GM18858 (cell line): Measurements from ENCODE around the gene MPST.

Experiments
- ATAC-seq: cut with Tn5 transposase; IDR thresholded peaks from one replicate; pipeline ENCODE4 v1.9.1; 2021; ENCODE audit not compliant: unreplicated experiment

The MPST gene

GRCh38 chr22:37021710-37022482 lies 2.4 kb downstream of the MPST start:
- no peak for ATAC-seq

DNA sequence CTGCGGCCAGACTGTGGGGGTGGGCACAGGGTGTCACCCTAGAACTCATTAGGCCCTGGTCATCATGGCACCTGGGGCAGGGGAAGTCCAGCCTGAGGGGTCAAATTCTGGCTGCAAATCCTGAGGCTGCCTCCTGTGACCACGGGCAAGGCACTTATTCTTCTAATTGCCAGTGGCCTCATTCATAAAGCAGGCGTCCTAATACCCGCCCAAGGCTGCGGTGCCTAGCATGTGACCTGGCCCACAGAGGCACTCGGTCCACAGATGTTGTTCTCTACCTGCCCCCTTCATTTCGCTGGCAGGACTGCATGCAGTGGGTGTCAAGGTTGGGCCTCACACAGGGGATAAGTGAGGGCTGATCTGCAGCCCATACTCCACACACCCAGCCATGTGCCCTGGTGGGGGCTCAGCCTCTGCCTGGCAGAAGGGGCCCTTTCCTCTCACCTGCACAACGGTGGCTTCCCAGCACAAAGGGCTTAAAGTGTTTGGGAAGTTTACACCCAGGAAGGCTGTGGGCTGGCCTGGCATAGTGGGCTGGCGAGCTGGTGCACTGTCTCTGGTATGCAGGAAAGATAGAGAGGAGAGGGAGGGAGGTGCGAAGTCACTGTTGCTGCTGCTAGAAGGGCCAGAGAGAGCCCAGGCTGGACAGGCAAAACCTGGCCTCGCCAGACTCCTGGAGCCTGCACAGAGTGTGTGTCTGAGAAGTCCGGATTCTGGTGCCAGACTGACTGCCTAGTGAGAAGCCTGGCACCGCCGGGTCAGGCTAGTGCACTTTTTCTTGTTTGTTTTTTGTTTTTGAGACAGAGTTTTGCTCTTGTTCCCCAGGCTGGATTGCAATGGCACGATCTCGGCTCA lies 3.2 kb downstream of the MPST start:
- ATAC-seq, result no peak

DNA sequence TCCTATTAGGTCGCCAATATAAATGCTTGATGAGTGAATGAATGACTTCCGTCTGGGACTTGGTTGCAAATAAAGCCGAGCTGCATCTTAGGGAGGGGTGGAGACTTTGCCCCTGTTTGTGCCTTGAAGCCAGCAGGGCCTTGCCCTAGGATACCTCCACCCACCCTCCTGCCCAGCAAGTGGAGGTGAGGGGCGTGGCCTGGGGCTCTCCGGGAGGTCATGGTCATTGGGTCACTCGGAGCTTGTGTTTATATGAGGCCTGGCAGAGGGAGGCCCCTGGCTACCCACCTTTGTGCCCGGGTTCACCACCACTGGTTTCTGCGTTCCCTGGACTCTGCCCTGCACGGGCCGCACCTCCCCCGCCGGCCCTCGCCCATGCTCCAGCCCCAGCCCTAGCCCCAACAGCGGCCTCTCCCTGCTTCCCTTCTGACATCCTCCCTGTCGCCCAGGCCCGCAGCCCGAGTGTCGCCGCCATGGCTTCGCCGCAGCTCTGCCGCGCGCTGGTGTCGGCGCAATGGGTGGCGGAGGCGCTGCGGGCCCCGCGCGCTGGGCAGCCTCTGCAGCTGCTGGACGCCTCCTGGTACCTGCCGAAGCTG lies 4.3 kb downstream of the MPST start:
- ATAC-seq, result no peak

GRCh38 chr22:37024339-37025157 lies 5.0 kb downstream of the MPST start:
- ATAC-seq, result no peak

GRCh38 chr22:37025500-37026070 lies 6.0 kb downstream of the MPST start:
- no peak for ATAC-seq

- no peak for ATAC-seq
These were observed 6.8 kb downstream of the MPST start for GRCh38 chr22:37026325-37026724.

DNA sequence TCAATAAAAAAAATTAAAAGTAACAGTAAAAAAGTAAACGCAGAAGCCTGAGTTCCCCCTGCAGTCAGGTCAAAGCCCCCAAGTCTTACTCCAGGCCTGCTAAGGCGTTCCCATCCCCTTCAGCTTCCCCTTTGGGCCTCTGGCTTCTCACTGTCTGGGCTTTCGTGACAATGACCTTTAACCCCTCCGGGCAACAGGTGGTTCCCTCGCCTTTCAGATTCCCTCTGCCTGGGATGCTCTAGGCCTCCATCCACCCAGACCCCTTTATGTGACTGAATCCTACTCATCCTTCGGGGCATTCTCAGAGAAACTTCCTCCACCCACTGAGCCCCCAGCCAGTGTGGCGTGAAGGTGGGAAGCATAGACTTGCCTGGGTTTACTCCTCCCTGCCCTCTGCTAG lies 8.0 kb downstream of the MPST start:
- ATAC-seq, result no peak

DNA sequence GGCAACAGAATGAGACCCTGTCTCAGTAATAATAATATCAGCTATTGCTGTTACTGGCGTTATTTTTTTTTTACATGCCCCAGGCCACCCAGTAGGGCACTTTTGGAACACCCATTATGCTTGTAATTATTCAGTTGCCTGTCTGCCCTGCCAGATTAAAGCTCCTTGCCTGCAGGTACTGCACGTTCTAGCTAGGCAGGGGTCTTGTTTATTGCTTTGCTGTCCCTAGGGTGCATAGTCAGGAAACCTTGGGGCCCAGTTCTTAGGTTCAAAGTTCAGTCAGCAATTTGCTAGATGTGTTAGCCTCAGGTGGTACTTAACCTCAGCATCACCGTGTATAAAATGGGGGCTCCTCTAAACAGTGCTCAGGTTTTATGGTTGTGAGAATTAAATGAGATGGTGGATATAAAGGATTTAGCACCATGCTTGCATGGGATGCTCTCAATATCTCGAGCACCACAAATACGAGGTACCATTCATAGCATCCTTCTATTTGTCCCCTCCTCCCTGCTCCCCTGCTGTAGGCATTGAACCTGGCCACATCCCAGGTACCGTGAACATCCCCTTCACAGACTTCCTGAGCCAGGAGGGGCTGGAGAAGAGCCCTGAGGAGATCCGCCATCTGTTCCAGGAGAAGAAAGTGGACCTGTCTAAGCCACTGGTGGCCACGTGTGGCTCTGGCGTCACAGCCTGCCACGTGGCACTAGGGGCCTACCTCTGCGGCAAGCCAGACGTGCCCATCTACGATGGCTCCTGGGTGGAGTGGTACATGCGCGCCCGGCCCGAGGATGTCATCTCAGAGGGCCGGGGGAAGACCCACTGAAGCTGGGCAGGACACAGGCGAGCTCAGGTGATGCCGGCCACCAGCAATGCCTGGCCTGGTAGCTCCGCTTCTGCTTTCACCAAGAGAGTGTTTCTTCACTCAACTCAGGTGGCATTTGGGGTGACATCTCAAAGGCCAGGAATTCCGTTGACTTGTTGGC lies 9.4 kb downstream of the MPST start:
- no peak for ATAC-seq

- ATAC-seq, result no peak
These were observed 11.2 kb downstream of the MPST start for GRCh38 chr22:37030560-37031281.

DNA sequence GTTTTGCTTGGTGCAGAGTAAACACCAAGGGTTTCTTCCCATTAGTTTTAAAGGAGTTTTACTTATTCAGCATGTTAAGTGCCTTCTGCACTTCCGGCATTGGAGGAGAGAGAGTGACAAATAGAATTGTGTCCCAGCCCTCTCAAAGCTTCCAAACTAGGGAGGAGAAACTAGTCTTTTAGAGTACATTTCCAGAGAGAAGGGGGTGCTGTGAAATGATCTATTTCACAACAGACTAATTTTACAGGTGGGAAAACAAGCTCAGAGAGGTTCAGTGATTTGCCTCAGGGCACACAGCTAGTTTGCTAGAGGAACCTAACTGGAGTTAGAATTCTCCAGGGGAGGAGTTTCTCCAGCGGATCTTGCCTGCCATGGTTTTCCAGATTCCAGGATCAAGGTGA lies 12.6 kb downstream of the MPST start:
- ATAC-seq, result no peak

DNA sequence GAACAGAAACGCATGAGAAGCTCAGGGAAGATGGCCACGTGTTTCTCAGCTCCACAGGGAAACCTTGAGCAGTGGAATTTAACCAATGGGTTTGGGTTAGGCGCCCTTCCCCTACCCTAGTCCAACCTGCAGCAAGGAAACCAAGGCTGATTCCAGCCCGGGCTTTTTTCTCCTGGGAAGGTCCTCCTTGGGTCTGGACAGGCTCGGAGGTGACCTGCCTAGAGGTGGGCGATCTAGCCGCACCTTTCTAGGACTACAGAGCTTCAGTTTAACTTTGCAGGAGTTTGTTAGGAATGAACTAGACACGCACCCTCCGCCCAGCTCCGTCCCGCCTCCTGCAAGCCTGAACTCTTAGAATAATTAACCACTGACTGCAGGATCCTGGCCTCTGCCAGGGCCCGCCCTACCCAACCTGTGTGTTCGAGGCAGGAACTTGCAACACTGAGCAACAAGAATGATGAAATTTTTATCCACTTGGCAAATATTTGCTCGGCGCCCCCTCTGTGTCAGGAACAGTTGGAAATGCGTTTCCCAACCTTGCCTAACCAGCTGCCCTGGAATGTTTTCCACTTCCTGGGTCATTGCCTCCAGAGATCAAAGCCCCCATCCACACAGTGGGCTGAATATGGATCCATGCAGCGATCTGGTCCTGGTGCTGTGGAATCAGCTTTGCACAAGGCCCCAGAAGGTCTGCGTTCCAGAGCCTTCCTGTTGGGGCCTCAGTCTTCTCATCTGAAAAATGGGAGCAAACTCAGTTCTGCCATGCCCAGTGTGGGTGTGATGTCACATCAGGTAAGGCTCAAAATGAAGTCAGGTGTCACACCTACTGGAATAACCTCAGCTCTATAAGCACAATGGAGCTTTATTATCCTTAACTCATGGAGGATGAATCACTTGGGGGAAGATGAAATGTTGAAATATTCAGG lies 13.3 kb downstream of the MPST start:
- ATAC-seq, result no peak

GRCh38 chr22:37033605-37034430 lies 14.3 kb downstream of the MPST start:
- no peak for ATAC-seq

- ATAC-seq, result no peak
These were observed 17.3 kb downstream of the MPST start for GRCh38 chr22:37036655-37037377.

- ATAC-seq, result no peak
These were observed 18.1 kb downstream of the MPST start for GRCh38 chr22:37037669-37038068.

- ATAC-seq, result no peak
These were observed 19.9 kb downstream of the MPST start for GRCh38 chr22:37039466-37039865.

GRCh38 chr22:37043209-37043827 lies 23.8 kb downstream of the MPST start:
- ATAC-seq, result no peak
